Stomach (tissue), 19 donors: ENCODE results near the gene KRTAP10-5. TPM values are rescaled to one million over a fixed set of nuclear protein-coding genes. Genes with fewer than 3 reads are reported as not detected.
"Not testable (repeated sequence)": the region's sequence is repeated elsewhere in the genome, so short reads cannot be mapped to it uniquely, and the experiment has no call there.

ENCODE experiments used
- DNase-seq, 2 donors: peaks; one replicate each; pipeline versions ENCODE4 v3.0.0 to v3.0.0-alpha.2; 2013 to 2019
- H3K27ac ChIP-seq, 5 donors: fragments of 200-600 bp in 4 of 5; sonication (generic) in 4 of 5; one replicate each; pipeline ENCODE4 v1.5.1; 2013 to 2019; ENCODE audit warnings: mild to moderate bottlenecking in 1 of 5, moderate library complexity in 1 of 5
- H3K27me3 ChIP-seq, 3 donors: fragments of 200-600 bp; sonication (generic); one replicate each; pipeline ENCODE4 v1.5.1; 2017 to 2019; ENCODE audit warnings: mixed run types in 1 of 3
- H3K36me3 ChIP-seq, 4 donors: fragments of 200-600 bp; sonication (generic); 1 replicate in 3 of 4; 2 replicates in 1 of 4; pipeline ENCODE4 v1.5.1; 2016 to 2019
- H3K4me1 ChIP-seq, 4 donors: fragments of 200-600 bp; sonication (generic); one replicate each; pipeline ENCODE4 v1.5.1; 2016 to 2019
- H3K4me3 ChIP-seq, 4 donors: fragments of 200-600 bp; sonication (generic) in 3 of 4; one replicate each; pipeline ENCODE4 v1.5.1; 2016 to 2019; ENCODE audit warnings: mild to moderate bottlenecking in 1 of 4
- H3K9me3 ChIP-seq, 4 donors: fragments of 200-600 bp; sonication (generic); one replicate each; pipeline ENCODE4 v1.5.1; 2016 to 2019
- EP300 ChIP-seq: sonication (generic); formaldehyde crosslinking; IDR thresholded peaks from one replicate; pipeline ENCODE4 v1.6.1; 2017; ENCODE audit warnings: antibody characterized with exemption
- POLR2A ChIP-seq, 4 donors: fragments of 450-650 bp; IDR thresholded peaks; one replicate each; pipeline ENCODE4 v1.6.1; 2016; ENCODE audit warnings: antibody characterized with exemption in 4 of 4, control low read depth in 2 of 4, mild to moderate bottlenecking in 1 of 4, moderate library complexity in 1 of 4
- POLR2AphosphoS5 ChIP-seq, 3 donors: sonication (generic); formaldehyde crosslinking; IDR thresholded peaks; one replicate each; pipeline ENCODE4 v1.6.1; 2016; ENCODE audit warnings: antibody characterized with exemption in 3 of 3
- WGBS, 5 donors: extraction: QIAGEN DNeasy Blood & Tissue Kit in 3 of 5; methylation state at CpG; one replicate each; pipeline versions ENCODE4 v1.1.5 to v1.1.7; 2013 to 2018; 5-methylcytosine and 5-hydroxymethylcytosine counted together
- intact Hi-C: fragments of 100-400 bp; cut with DNase I; formaldehyde crosslinking; loops from one replicate; pipeline ENCODE4 v1.15.1; 2023; ENCODE audit warnings: low total_unique reads
- long read RNA-seq, 10 donors: transcript quantifications; one replicate each; lab custom pipeline, GENCODE V29; 2026
- polyA plus RNA-seq, 3 donors: library from polyadenylated mRNA; stranded (reverse); fragments of 200-250 nt; gene quantifications; one replicate each; pipeline ENCODE4 v1.2.3, GENCODE V29; 2013
- total RNA-seq, 5 donors: library from RNA; depleted of rRNA; stranded (reverse); fragments of >200 nt; gene quantifications; one replicate each; pipeline versions ENCODE4 v1.1.0 to v1.2.3, GENCODE V29; 2014 to 2016
- TF ChIP-seq, protein P1 (sequence below), 7 experiments: fragments of 450-650 bp in 4 of 7; fragments of 200-600 bp in 3 of 7; sonication (generic) in 3 of 7; IDR thresholded peaks; one replicate each; pipeline ENCODE4 v1.5.1; 2016 to 2019; ENCODE audit warnings: antibody characterized with exemption in 7 of 7, control low read depth in 2 of 7, mild to moderate bottlenecking in 1 of 7
- donor health status: healthy with polysubstance abuse.
- donor health status: Bipolar disorder and iron deficiency.
- donor health status: healthy.

Gene KRTAP10-5, protein sequence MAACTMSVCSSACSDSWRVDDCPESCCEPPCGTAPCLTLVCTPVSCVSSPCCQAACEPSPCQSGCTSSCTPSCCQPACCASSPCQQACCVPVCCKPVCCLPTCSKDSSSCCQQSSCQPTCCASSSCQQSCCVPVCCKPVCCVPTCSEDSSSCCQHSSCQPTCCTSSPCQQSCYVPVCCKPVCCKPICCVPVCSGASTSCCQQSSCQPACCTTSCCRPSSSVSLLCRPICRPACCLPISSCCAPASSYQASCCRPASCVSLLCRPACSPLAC
- total RNA-seq: not detected
- under 1 TPM in 1 of 3 donors, not detected in 2; 0.10 TPM for polyA plus RNA-seq
- long read RNA-seq, donor 1: 0 reads
- long read RNA-seq, donor 2: 0 reads
- long read RNA-seq, donor 3: 0 reads
- long read RNA-seq, donor 4: 0 reads
- long read RNA-seq, donor 5: 0 reads
- long read RNA-seq, donor 6: 0 reads
- long read RNA-seq, donor 7: 0 reads
- long read RNA-seq, donor 8: 0 reads
- long read RNA-seq, donor 9: 0 reads
- long read RNA-seq, donor 10: 0 reads

DNA sequence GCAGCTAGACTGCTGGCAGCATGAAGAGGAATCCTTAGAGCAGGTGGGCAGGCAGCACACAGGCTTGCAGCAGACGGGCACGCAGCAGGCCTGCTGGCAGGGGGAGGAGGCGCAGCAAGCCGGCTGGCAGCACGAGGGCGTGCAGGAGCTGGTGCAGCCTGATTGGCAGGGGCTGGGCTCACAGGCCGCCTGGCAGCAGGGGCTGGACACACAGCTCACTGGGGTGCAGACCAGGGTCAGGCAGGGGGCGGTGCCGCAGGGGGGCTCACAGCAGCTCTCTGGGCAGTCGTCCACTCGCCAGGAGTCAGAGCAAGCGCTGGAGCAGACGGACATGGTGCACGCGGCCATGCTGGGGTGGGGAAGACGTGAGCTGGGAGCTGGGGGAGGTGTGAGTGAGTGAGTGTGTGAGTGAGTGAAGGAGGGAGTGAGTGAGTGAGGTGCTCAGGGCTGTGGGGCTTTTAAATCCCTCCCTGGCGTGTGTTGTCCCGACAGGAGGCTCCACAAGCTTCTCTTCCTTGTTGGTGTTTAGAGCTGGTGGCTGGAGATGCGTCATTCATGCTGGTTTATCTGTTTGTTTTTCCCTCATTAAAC lies at the start of gene KRTAP10-5:
Gene KRTAP10-5, minus strand, starts transcription at position 374 of the 591 bp plus-strand sequence. Its CDS starts 26 bp downstream, at position 348.
- DNase-seq, H3K4me3 ChIP-seq, H3K36me3 ChIP-seq, H3K27ac ChIP-seq, intact Hi-C loops, H3K4me1 ChIP-seq: not testable (repeated sequence)
- Histone ChIP-seq H3K9me3 (peaks cover 0 to 46% (median 34%) of the 10 kb centered on the region in 4 donors), H3K27me3 (peaks cover 0 to 42% (median 0%) of the 10 kb centered on the region in 3 donors)
- WGBS, 5 donors: 32 to 45% (median 37%) methylated on average over 12 to 19 of the region's 19 CpGs

DNA sequence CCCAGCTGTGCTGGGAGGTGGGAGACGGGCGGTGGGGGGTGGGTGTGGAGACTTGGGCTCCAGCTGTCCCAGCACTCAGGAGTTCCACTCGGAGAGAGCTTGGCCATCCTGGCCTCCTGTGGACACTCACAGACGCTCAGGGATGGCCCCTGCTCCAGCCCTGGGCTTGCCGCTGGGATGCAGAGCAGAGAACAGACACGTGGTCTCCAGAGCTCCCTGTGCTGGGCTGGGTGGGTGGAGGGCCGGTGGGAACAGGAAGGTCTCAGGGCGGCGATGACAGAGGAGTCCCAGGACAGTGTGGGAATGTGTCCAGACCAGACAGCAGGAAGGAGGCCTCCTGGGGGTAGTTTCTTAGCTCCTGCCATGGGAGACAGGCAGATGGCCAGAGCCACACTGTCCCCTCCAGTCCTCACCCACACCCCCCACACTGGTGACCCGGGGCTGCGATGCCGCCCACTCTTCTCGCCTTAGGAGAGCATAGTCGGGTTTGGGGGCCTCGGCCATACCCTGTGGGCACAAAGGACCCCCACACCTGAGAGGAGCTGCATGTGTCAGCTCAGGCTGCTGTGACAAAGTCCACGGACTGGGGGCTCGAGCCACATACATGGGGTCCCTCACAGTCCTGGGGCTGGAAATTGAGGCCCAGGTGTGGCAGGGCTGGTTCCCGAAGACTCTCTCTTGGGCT lies 48.4 kb upstream of the KRTAP10-5 start:
- 53 to 78% (median 71%) methylated on average over 13 to 18 of the region's 18 CpGs for WGBS, 5 donors

DNA sequence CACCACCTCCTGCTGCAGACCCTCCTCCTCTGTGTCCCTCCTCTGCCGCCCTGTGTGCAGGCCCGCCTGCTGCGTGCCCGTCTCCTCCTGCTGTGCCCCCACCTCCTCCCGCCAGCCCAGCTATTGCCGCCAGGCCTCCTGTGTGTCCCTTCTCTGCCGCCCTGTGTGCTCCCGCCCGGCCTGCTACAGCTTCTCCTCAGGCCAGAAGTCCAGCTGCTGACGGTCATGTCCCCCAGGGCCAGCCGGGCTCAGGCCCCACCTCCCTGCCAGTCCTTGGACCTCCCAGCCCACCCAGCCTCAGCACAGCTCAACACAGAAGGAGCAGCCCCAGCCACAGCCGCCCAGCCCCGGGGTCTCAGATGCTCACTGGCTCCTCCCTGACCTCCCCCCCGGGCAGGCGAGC lies 47.4 kb upstream of the KRTAP10-5 start:
- DNase-seq, H3K4me1 ChIP-seq, H3K4me3 ChIP-seq, intact Hi-C loops, H3K36me3 ChIP-seq, H3K27ac ChIP-seq: not testable (repeated sequence)
- H3K27me3 ChIP-seq: peaks cover 0 to 34% (median 19%) of the 10 kb centered on the region in 3 donors
- WGBS, 5 donors: 34 to 50% (median 45%) methylated on average over 9 to 15 of the region's 15 CpGs
- H3K9me3 ChIP-seq: peaks cover 3 to 53% (median 46%) of the 10 kb centered on the region in 4 donors

More for the DNA sequence above, 48.4 kb upstream of the KRTAP10-5 start:
- peaks cover 3 to 46% (median 37%) of the 10 kb centered on the region in 4 donors for H3K9me3 ChIP-seq
- H3K27ac ChIP-seq: no peak overlapping the region
- intact Hi-C loops: no loop called here
- H3K27me3 ChIP-seq: peaks cover 0 to 34% (median 19%) of the 10 kb centered on the region in 3 donors
- TF ChIP-seq POLR2AphosphoS5 (IDR thresholded peaks at IDR 0.05) (no peak), EP300 (no peak), POLR2A (IDR thresholded peaks at IDR 0.05) (no peak)
- TF ChIP-seq, protein P1, sequence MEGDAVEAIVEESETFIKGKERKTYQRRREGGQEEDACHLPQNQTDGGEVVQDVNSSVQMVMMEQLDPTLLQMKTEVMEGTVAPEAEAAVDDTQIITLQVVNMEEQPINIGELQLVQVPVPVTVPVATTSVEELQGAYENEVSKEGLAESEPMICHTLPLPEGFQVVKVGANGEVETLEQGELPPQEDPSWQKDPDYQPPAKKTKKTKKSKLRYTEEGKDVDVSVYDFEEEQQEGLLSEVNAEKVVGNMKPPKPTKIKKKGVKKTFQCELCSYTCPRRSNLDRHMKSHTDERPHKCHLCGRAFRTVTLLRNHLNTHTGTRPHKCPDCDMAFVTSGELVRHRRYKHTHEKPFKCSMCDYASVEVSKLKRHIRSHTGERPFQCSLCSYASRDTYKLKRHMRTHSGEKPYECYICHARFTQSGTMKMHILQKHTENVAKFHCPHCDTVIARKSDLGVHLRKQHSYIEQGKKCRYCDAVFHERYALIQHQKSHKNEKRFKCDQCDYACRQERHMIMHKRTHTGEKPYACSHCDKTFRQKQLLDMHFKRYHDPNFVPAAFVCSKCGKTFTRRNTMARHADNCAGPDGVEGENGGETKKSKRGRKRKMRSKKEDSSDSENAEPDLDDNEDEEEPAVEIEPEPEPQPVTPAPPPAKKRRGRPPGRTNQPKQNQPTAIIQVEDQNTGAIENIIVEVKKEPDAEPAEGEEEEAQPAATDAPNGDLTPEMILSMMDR (IDR thresholded peaks at IDR 0.05): no peak
- H3K4me3 ChIP-seq: no peak overlapping the region
- no peaks in the 10 kb centered on the region for H3K4me1 ChIP-seq
- DNase-seq: no peak
- no peaks in the 10 kb centered on the region for H3K36me3 ChIP-seq

DNA sequence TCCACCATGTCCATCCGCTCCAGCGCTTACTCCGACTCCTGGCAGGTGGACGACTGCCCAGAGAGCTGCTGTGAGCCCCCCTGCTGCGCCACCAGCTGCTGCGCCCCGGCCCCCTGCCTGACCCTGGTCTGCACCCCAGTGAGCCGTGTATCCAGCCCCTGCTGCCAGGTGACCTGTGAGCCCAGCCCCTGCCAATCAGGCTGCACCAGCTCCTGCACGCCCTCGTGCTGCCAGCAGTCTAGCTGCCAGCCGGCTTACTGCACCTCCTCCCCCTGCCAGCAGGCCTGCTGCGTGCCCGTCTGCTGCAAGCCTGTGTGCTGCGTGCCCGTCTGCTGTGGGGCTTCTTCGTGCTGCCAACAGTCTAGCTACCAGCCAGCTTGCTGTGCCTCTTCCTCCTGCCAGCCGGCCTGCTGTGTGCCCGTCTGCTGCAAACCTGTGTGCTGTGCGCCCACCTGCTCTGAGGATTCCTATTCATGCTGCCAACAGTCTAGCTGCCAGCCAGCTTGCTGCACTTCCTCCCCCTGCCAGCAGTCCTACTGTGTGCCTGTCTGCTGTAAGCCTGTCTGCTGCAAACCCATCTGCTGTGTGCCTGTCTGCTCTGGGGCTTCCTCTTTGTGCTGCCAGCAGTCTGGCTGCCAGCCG lies 46.9 kb upstream of the KRTAP10-5 start:
- H3K27ac ChIP-seq, DNase-seq, intact Hi-C loops, H3K36me3 ChIP-seq, H3K4me3 ChIP-seq, H3K4me1 ChIP-seq: not testable (repeated sequence)
- 72 to 90% (median 85%) methylated on average over 8 to 18 of the region's 20 CpGs for WGBS, 5 donors
- peaks cover 0 to 34% (median 19%) of the 10 kb centered on the region in 3 donors for H3K27me3 ChIP-seq
- peaks cover 3 to 53% (median 45%) of the 10 kb centered on the region in 4 donors for H3K9me3 ChIP-seq

DNA sequence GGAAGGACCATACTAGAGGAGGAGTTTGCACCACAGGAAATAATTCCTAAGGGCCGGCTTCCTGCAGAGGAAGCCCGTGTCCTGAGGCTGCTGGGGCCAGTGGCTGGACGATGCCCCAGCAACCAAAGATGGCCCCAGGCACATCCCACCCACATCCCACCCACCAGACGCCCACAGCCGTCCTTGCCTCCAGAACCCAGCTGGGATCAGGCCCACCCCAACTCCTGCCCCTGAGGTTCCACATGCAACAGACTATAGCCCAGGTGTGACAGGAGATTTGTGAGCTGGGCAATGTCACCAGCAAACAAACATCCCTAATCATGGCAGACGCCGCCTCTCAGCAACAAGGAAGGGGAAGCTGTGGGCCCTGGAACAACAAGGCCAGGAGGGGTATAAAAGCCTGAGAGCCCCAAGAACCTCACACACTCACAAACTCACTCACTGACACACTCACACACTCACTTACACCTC lies 46.3 kb upstream of the KRTAP10-5 start, which contains the start of gene KRTAP10-9:
Gene KRTAP10-9, plus strand, starts transcription at position 421 of the 471 bp plus-strand sequence. CDS start 79 bp downstream, outside the sequence.
- peaks cover 0 to 51% (median 41%) of the 10 kb centered on the region in 4 donors for H3K9me3 ChIP-seq
- no peak within 1 kb of the TSS for H3K4me3 ChIP-seq
- H3K4me1 ChIP-seq: no peaks in the 10 kb centered on the region
- intact Hi-C loops: no loop called here
- peaks cover 0 to 34% (median 19%) of the 10 kb centered on the region in 3 donors for H3K27me3 ChIP-seq
- no peaks in the 10 kb centered on the region for H3K36me3 ChIP-seq
- no peak within 1 kb of the TSS for H3K27ac ChIP-seq
- 42 to 67% (median 49%) methylated on average over 5 to 7 of the region's 7 CpGs for WGBS, 5 donors
- no peak for TF ChIP-seq POLR2AphosphoS5 (IDR thresholded peaks at IDR 0.05)
- TF ChIP-seq, protein P1 (IDR thresholded peaks at IDR 0.05): no peak
- TF ChIP-seq EP300: no peak
- TF ChIP-seq POLR2A (IDR thresholded peaks at IDR 0.05): no peak
- no peak for DNase-seq
